GM13977 (cell line): ENCODE data around the gene KBTBD4.

Source experiments
- DNase-seq: peaks from one replicate; pipeline ENCODE4 v3.0.0; 2012; ENCODE audit warnings: low spot score
- in situ Hi-C: fragments of 300-500 bp; cut with MboI; formaldehyde crosslinking; loops from one replicate; pipeline ENCODE4 v1.12.0; 2022; ENCODE audit warnings: low sequenced_read_pairs, low pct_unique_long_range_greater_than_20kb, mixed read lengths, inconsistent platforms; ENCODE audit not compliant: unreplicated experiment
- TF ChIP-seq, protein P1 (sequence below): IDR thresholded peaks from 2 replicates; pipeline ENCODE4 v1.5.1; 2012; ENCODE audit warnings: mild to moderate bottlenecking, control low read depth; ENCODE audit not compliant: insufficient read depth; ENCODE audit errors: extremely low read depth, missing control alignments

Gene KBTBD4

DNA sequence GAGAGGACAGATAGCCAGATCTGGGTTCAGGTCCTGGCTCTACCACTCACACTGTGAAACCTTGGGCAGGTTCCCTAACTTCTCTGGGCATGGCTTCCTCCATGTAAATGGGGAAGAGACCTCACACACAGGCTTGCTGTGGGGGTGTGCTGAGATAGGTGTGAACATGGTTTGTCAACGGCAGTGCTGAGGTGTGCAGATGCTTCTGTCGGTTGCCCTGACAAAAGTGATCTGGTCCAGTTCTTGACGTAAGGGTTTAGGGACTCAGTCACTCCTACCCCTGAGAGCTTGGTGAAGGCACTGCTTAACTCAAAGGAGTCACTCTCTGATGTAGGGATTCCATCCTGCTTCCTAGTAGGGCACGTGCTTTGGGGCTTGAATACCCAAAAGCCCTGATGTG, 13.5 kb upstream of the KBTBD4 start:
- in situ Hi-C loops: no loop called here
- DNase-seq: no peak
- TF ChIP-seq, protein P1, sequence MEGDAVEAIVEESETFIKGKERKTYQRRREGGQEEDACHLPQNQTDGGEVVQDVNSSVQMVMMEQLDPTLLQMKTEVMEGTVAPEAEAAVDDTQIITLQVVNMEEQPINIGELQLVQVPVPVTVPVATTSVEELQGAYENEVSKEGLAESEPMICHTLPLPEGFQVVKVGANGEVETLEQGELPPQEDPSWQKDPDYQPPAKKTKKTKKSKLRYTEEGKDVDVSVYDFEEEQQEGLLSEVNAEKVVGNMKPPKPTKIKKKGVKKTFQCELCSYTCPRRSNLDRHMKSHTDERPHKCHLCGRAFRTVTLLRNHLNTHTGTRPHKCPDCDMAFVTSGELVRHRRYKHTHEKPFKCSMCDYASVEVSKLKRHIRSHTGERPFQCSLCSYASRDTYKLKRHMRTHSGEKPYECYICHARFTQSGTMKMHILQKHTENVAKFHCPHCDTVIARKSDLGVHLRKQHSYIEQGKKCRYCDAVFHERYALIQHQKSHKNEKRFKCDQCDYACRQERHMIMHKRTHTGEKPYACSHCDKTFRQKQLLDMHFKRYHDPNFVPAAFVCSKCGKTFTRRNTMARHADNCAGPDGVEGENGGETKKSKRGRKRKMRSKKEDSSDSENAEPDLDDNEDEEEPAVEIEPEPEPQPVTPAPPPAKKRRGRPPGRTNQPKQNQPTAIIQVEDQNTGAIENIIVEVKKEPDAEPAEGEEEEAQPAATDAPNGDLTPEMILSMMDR: no peak

DNA sequence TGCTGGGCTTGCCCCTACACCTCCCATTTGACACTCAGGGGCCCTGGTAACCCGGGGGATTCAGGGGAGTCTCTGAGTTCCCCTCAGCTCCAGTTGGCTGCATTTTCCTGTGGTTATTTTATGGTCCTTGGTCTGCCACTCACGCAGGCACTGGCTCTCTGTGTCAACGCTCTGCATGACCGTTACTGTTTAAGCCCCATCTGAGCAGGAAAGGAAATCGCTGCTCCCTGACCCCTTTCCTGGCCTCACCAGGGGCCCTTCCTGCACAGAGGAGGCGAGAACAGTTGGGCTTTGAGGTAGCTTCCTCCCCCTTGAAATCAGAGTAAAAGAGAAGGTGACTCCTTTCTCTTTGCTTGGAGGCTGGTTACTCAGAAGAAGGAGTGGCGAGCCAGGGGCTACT, 13.0 kb upstream of the KBTBD4 start:
- TF ChIP-seq, protein P1: no peak
- in situ Hi-C loops: no loop called here
- no peak for DNase-seq

DNA sequence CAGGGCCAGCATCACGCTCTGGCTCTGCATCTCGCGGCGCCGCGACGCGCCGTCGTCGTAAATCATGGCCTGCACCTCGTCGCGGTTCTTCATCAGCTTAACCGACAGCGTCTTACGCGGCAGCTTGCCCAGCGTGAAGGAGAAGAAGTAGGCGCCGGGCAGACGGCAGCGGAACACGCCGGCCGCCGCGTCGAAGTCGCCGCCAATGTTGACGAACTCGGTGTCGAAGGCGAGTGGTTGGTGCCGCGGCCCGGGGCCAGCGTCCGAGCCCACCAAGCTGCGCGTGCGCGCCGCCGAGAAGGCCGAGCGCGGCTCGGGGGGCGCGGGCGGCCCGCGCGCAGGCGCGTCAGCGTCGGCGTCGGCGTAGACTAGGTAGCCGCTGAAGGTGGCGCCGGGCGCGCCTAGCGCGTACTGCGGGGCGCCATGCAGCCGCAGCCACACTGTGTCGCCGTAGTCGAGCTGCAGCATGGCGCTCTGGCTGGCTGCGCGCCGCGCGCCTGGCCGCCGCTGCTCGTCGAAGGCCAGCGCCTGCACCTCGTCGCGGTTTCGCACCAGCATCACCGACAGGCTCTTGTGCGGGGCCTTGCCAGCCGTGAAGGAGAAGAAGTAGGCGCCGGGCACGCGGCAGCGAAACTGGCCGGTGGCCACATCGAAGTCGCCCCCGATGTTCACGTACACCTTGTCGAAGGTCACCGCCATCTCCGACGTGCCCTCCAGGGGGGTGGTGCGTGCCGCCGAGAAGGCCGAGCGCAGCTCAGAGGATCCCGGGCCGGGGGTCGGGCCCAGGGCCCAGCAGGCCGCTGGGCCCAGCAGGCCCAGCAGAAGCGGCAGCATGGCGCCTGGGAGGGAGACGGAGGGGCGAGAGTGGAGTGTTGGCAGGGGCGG, 11.4 kb upstream of the KBTBD4 start:
- TF ChIP-seq, protein P1: no peak
- in situ Hi-C loops: no loop called here
- no peak for DNase-seq

DNA sequence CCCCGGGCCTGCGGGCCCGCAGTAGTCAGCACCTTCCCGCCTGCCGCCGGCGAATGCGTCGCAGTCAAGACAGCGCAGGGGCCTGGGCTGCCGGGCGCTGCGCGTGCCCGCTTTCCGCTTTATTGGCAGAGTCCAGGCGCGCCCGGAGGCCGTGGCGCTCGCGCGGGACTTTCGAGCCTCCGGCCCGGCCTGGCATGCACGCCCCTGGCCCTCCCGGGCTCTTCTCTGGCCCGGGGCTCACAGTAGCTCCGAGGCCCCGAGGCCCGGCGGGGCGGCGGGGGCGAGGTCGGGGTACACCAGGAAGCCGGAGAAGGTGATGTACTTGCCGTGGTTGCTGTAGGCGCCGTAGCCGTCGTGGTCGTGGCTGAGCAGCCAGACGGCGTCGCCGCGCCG, 10.8 kb upstream of the KBTBD4 start:
- DNase-seq: no peak
- TF ChIP-seq, protein P1: no peak
- in situ Hi-C loops: no loop called here

DNA sequence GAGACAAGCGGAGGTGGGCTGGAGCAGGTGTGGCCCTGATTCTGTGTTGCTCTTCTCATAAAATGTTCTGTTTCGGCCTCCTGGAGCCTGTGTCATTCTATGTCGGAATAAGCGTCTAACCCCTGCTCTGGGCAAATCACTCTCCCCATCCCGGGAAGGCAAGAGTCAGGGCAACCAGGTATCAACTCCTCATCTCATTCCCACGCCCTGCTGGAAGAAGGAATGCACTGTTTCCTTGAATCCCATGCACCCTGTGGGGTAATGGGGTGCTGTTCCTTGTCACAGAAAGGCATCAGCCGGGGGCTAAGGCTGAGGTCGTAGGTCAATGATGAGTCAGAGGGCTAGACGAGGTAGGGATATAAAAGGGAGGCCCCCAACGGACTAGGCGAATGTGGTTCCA, 10.3 kb upstream of the KBTBD4 start:
- no peak for DNase-seq
- in situ Hi-C loops: no loop called here

DNA sequence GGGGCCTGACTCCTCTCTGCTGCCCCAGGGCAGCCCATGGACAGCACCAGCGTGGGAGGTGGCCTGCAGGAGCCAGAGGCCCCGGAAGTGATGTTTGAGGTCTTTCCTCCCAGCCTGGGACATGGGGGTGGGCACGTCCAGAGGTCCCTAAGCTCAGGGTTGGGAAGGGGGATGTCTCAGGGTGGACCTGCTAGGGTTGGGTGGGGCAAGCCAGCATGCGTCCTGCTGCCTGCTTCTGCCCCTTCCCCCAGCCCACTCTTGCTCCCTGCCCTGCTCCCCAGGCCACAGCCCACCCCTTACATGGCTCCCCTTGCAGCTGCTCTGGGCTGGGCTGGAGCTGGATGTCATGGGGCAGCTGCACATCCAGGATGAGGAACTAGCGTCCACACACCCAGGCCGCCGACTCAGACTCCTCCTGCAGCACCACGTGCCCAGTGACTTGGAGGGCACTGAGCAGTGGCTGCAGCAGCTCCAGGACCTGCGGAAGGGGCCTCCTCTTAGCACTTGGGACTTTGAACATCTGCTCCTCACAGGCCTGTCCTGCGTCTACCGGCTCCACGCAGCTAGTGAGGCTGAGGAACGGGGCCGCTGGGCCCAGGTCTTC, 9.1 kb upstream of the KBTBD4 start:
- TF ChIP-seq, protein P1: no peak
- in situ Hi-C loops: no loop called here
- DNase-seq: no peak

More for the DNA sequence above, 10.3 kb upstream of the KBTBD4 start:
- TF ChIP-seq, protein P1: no peak
